Measurements from ENCODE around the gene RHBDD3.
A peak's percentile ranks its signal among the peaks of the same experiment; 100 is the strongest.

RHBDD3 gene

DNA sequence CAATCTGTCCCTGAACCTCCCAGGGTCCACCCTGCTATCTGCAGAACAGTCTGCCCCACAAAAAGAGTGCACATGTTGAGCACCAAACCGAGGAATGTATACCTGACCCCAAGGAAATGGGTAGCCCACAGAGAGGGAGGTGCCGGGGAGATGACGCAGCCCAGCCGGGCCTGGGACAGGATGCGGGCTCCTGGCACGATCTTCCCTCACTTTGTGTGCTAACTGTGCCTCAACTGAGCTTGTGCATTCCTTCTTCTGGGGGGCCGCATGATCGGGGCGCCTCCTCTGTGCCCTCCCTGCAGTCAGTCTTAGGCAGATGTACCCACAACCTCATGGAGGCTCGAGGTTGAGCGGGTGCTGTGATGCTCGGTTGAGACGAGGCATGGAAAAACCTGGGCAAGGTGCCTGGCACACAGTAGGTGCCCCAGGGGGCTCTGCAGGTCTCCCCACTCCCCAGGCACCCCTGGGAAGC, 41.0 kb upstream of the RHBDD3 start:
- DNase-seq (ENCODE audit: low read depth), result no peak
- TF ChIP-seq, protein P1, sequence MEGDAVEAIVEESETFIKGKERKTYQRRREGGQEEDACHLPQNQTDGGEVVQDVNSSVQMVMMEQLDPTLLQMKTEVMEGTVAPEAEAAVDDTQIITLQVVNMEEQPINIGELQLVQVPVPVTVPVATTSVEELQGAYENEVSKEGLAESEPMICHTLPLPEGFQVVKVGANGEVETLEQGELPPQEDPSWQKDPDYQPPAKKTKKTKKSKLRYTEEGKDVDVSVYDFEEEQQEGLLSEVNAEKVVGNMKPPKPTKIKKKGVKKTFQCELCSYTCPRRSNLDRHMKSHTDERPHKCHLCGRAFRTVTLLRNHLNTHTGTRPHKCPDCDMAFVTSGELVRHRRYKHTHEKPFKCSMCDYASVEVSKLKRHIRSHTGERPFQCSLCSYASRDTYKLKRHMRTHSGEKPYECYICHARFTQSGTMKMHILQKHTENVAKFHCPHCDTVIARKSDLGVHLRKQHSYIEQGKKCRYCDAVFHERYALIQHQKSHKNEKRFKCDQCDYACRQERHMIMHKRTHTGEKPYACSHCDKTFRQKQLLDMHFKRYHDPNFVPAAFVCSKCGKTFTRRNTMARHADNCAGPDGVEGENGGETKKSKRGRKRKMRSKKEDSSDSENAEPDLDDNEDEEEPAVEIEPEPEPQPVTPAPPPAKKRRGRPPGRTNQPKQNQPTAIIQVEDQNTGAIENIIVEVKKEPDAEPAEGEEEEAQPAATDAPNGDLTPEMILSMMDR (conservative IDR thresholded peaks at IDR 0.05; ENCODE audit: low read depth, low read length), result no peak
- no peak overlapping the region for H3K4me3 ChIP-seq (ENCODE audit: low read length)

DNA sequence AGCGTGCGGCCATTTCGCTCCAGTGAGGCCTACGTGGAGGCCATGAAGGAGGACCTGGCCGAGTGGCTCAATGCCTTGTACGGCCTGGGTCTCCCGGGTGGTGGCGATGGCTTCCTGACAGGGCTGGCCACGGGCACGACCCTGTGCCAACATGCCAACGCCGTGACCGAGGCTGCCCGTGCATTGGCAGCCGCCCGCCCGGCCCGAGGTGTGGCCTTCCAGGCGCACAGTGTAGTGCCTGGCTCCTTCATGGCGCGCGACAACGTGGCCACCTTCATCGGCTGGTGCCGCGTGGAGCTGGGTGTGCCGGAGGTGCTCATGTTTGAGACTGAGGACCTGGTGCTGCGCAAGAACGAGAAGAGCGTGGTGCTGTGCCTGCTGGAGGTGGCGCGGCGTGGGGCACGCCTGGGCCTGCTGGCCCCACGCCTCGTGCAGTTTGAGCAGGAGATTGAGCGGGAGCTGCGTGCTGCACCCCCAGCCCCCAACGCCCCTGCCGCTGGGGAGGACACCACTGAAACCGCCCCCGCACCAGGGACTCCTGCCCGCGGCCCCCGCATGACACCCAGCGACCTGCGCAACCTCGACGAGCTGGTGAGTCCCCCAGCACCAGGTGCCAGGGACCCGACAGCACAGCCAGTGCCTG, 40.5 kb upstream of the RHBDD3 start:
- no peak overlapping the region for H3K4me3 ChIP-seq (ENCODE audit: low read length)
- no peak for DNase-seq (ENCODE audit: low read depth)
- TF ChIP-seq, protein P1 (conservative IDR thresholded peaks at IDR 0.05; ENCODE audit: low read depth, low read length), result no peak

DNA sequence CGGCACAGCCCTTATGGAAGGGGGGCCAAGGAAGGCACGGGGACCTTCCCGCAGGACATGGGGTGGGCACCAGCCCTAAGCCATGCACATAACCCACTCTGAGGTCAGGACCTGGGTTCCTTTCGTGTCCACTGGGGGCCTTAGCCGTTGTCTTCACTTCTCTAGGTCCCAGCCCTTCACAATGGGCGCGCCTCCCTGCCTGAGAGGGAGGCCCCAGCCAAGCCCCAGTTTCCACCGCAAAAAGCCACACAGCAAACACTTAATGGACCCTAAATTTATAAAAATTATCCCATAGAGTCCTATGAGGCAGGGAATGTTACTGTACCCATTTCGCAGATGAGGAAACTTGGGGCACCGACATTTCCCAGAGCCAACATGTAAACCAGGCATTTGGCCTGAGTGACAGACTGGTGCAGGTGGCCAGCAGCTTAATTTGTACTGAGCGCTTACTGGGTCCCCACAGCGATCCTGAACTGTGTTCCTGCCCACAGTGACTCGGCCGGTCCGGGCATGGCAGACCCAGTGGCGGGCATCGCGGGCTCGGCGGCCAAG, 39.9 kb upstream of the RHBDD3 start:
- peak overlapping the region; percentile 74 for H3K4me3 ChIP-seq (ENCODE audit: low read length)
- DNase-seq (ENCODE audit: low read depth), result no peak
- TF ChIP-seq, protein P1 (conservative IDR thresholded peaks at IDR 0.05; ENCODE audit: low read depth, low read length), result no peak

DNA sequence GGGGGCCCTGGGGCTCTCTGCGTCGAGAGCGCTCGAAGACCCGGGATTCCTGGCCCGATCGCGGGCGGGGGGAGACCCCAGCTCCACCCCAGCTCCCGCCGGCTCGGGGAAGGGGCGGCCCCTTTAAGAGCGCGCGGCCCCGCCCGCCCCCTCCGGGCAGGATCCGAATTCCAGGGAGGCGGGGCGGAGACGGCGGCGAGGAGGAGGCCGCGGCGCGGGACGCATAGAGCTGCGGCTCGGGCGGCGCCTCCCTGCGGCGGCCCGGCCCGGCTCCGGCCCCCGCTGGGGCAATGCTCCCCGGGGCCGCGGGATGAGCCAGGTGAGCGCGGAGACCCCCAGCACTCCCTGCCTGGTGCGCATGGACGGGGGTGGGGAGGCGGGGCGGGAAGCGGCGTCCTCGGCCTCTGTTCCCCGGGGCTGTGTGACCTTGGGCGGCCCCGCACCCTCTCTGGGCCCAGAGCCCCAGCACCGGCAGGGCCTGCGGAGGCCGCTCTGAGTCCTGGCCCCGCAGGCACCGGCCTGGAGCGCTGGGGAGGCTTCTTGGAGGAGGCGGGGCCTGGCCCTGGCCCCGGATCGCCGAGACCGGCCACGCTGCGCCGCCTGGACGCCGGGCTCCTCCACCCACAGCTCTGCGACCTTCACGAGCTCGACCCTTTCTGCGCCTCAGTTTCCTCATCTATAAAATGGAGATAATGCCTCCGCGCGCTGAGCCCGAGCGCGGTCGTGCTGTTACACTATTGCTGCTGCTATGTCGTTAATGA, 39.2 kb upstream of the RHBDD3 start:
- H3K4me3 ChIP-seq (ENCODE audit: low read length), result peak overlapping the region; percentile 74
- no peak for DNase-seq (ENCODE audit: low read depth)
- TF ChIP-seq, protein P1 (conservative IDR thresholded peaks at IDR 0.05; ENCODE audit: low read depth, low read length), result no peak

DNA sequence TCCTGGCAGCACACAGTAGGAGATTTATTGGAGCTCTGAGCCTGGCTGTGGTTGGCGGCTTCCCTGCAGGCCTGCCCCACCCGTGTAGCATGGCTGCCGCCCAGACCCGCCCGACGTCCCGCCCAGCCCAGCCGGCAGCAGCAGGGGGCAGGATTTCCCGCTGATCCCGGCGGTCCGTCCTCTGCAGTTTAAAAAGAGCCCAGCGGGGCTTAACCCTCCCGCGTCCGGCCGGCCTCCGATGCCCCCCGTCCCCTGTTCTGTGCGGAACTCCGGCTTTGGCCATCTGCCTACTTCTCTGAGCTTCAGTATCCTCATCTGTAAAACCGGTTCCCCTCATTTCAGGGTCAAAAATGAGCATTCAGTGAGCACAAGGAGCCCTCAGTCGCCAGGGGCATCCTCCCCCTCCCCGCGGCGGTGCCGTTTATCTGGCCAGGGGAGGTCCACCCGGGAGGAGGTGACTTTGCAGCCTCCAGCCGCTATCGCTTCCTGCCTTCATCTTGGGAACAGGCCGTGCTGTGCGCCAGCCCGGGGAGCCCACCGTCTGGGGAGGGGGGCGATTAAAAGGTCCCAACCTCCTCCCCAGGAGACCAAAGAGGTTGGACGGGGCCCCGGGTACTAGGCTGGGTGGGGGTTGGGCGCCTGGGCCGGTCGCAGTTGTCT, 38.5 kb upstream of the RHBDD3 start, which contains the start of gene GAS2L1:
Gene GAS2L1, plus strand, starts transcription at position 476 of the 660 bp plus-strand sequence. CDS start 1,456 bp downstream, outside the sequence.
- DNase-seq (ENCODE audit: low read depth), result no peak
- H3K4me3 ChIP-seq (ENCODE audit: low read length), result peak within 1 kb of the TSS; percentile 74
- TF ChIP-seq, protein P1 (conservative IDR thresholded peaks at IDR 0.05; ENCODE audit: low read depth, low read length), result peak; percentile 64

DNA sequence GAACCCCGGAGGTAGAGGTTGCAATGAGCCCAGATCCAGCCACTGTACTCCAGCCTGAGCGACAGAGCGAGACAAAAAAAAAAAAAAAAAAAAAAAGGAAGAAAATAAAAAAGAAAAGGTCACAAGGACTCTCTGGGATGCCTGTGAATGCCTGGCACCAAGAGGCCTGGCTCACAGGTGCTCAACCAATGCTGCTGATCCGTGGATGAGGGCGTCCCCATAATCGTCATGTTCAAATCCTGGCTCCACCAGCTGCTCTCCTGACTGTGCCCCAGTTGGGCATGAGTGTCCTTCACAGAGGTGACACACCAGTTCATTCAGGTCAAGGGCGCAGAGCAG, 38.0 kb upstream of the RHBDD3 start:
- DNase-seq (ENCODE audit: low read depth), result no peak
- TF ChIP-seq, protein P1 (conservative IDR thresholded peaks at IDR 0.05; ENCODE audit: low read depth, low read length), result no peak
- no peak overlapping the region for H3K4me3 ChIP-seq (ENCODE audit: low read length)
